ENCODE measurements around the gene ARHGEF7. TPM values are rescaled to one million over a fixed set of nuclear protein-coding genes. Genes with fewer than 3 reads are reported as not detected.

ARHGEF7 gene
- total RNA-seq, 3 donors from 2014 or later (not counting 1 experiment from before 2014, with no cell fraction given) = 99.9 to 135 (median 105) TPM

DNA sequence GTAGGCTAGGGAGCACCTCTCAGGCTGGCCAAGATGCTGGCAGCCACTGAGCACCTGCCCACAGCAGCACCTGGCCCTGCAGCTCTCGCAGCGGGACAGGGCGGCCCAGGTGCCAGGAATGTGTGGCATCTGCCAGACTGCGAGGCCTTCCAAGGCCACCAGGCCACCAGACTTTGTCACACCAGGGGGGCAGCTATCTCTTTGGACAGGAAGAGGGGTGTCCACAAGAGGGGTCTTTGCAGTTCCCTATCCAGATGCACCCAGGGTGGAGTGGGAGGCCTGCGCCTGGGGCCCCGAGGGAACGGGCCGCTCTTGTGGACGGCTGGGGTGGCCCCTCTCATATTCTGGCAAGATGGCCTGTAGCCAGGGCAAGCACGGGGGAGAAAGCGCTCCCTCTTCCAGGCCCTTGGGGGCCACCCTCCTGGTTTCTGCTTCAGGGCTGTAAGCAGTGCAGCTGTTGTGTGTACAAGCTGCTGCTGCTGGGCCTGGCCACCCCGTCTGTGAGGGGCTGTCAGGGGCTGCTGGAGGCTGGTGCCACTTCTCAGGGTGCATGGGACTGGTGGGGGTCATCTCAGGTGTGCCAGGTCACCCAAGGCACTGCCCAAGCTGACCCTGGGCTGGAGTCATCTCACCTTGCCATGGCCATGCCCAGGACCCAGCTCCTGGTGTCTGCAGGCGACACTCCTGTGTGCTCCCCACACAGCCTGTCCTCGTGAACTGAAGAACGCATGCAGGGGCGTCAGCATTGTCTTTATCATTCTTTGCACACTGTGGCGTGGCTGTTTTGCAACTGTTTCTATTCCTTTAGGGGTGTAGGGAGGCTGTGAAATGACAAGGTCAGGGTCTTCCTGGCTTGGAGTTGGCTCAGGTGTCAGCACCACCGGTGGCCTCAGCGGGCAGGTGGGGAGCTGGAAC is 207.1 kb downstream of the ARHGEF7 start:
- Mint-ChIP-seq H3K27ac (no peak overlapping the region), H3K36me3 (no peaks in the 10 kb centered on the region)
- intact Hi-C loops (cut with micrococcal nuclease) = no loop called here

DNA sequence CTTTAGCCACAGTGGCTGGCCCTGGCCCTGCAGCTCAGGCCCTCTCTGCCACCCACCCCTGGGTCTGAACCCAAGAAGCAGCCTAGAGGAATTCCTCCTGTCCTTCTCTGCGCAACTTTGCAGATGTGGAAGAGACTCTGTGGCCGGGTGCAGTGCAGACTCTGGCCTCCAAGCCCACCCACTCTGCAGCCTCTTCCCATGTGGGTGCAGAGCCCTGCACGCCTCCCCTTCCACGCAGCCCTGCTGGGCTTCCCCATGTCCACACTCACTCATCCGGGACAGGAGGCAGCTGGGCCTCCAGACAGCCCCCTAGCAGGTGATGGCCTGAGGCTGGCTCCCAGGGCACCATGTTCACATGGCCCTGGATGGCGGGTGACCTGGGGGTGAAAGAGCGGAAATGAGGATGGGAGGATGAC is 207.8 kb downstream of the ARHGEF7 start:
- no peaks in the 10 kb centered on the region for H3K9me3 ChIP-seq (ENCODE audit: control insufficient read depth, insufficient read depth, low read length)
- H3K27ac ChIP-seq (ENCODE audit: low read length) = no peak overlapping the region
- H3K36me3 Mint-ChIP-seq = no peaks in the 10 kb centered on the region
- H3K27ac Mint-ChIP-seq = no peak overlapping the region
- DNase-seq (no peak), ATAC-seq (no peak)
- H3K4me1 ChIP-seq (ENCODE audit: control insufficient read depth, insufficient read depth, low read length) = no peaks in the 10 kb centered on the region
- TF ChIP-seq, protein P1, sequence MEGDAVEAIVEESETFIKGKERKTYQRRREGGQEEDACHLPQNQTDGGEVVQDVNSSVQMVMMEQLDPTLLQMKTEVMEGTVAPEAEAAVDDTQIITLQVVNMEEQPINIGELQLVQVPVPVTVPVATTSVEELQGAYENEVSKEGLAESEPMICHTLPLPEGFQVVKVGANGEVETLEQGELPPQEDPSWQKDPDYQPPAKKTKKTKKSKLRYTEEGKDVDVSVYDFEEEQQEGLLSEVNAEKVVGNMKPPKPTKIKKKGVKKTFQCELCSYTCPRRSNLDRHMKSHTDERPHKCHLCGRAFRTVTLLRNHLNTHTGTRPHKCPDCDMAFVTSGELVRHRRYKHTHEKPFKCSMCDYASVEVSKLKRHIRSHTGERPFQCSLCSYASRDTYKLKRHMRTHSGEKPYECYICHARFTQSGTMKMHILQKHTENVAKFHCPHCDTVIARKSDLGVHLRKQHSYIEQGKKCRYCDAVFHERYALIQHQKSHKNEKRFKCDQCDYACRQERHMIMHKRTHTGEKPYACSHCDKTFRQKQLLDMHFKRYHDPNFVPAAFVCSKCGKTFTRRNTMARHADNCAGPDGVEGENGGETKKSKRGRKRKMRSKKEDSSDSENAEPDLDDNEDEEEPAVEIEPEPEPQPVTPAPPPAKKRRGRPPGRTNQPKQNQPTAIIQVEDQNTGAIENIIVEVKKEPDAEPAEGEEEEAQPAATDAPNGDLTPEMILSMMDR (IDR thresholded peaks at IDR 0.05) = no peak
- H3K27me3 Mint-ChIP-seq (ENCODE audit: low read depth in 2 of 2) = no peaks in the 10 kb centered on the region
- H3K4me3 ChIP-seq (ENCODE audit: low read length) = no peak overlapping the region
- intact Hi-C loops (cut with micrococcal nuclease) = no loop called here
- no peaks in the 10 kb centered on the region for H3K36me3 ChIP-seq (ENCODE audit: control insufficient read depth, insufficient read depth, low read length)
- H3K27me3 ChIP-seq (ENCODE audit: control insufficient read depth, insufficient read depth, low read length) = no peaks in the 10 kb centered on the region
- 93% methylated on average over 7 of the region's 7 CpGs for whole genome bisulfite sequencing (ENCODE audit: insufficient coverage)
- no peak overlapping the region for H3K4me3 Mint-ChIP-seq
- H3K9me3 Mint-ChIP-seq = no peaks in the 10 kb centered on the region
- H3K4me1 Mint-ChIP-seq = no peaks in the 10 kb centered on the region

More for the DNA sequence above, 207.1 kb downstream of the ARHGEF7 start:
- Mint-ChIP-seq H3K4me1 (no peaks in the 10 kb centered on the region), H3K4me3 (no peak overlapping the region), H3K27me3 (ENCODE audit: low read depth in 2 of 2) (no peaks in the 10 kb centered on the region), H3K9me3 (no peaks in the 10 kb centered on the region)
- Histone ChIP-seq H3K4me3 (ENCODE audit: low read length) (no peak overlapping the region), H3K36me3 (ENCODE audit: control insufficient read depth, insufficient read depth, low read length) (no peaks in the 10 kb centered on the region), H3K4me1 (ENCODE audit: control insufficient read depth, insufficient read depth, low read length) (no peaks in the 10 kb centered on the region), H3K27ac (ENCODE audit: low read length) (no peak overlapping the region), H3K27me3 (ENCODE audit: control insufficient read depth, insufficient read depth, low read length) (no peaks in the 10 kb centered on the region), H3K9me3 (ENCODE audit: control insufficient read depth, insufficient read depth, low read length) (no peaks in the 10 kb centered on the region)
- DNase-seq (no peak), ATAC-seq (no peak)
- 93% methylated on average over 19 of the region's 19 CpGs for WGBS (ENCODE audit: insufficient coverage)
- TF ChIP-seq, protein P1 (IDR thresholded peaks at IDR 0.05) = no peak

- 83% methylated on average over 14 of the region's 14 CpGs for WGBS (ENCODE audit: insufficient coverage)
- Mint-ChIP-seq H3K27ac (no peak overlapping the region), H3K9me3 (no peaks in the 10 kb centered on the region), H3K4me3 (no peak overlapping the region), H3K4me1 (no peaks in the 10 kb centered on the region), H3K27me3 (ENCODE audit: low read depth in 2 of 2) (no peaks in the 10 kb centered on the region), H3K36me3 (no peaks in the 10 kb centered on the region)
- H3K4me1 ChIP-seq (ENCODE audit: control insufficient read depth, insufficient read depth, low read length) = no peaks in the 10 kb centered on the region
- H3K27ac ChIP-seq (ENCODE audit: low read length) = no peak overlapping the region
- no peaks in the 10 kb centered on the region for H3K9me3 ChIP-seq (ENCODE audit: control insufficient read depth, insufficient read depth, low read length)
- DNase-seq = no peak
- no peaks in the 10 kb centered on the region for H3K27me3 ChIP-seq (ENCODE audit: control insufficient read depth, insufficient read depth, low read length)
- H3K36me3 ChIP-seq (ENCODE audit: control insufficient read depth, insufficient read depth, low read length) = no peaks in the 10 kb centered on the region
- TF ChIP-seq, protein P1 (IDR thresholded peaks at IDR 0.05) = no peak
- H3K4me3 ChIP-seq (ENCODE audit: low read length) = no peak overlapping the region
- ATAC-seq = no peak
- intact Hi-C loops (cut with micrococcal nuclease) = no loop called here
These were observed 208.4 kb downstream of the ARHGEF7 start for GRCh38 chr13:111323549-111323948.

Data from natural killer cell (primary cell).